ENCODE measurements around the gene BTBD16.

The BTBD16 gene

GRCh38 chr10:122276611-122277208 is 5.6 kb downstream of the BTBD16 start:
- no peak for DNase-seq

DNA sequence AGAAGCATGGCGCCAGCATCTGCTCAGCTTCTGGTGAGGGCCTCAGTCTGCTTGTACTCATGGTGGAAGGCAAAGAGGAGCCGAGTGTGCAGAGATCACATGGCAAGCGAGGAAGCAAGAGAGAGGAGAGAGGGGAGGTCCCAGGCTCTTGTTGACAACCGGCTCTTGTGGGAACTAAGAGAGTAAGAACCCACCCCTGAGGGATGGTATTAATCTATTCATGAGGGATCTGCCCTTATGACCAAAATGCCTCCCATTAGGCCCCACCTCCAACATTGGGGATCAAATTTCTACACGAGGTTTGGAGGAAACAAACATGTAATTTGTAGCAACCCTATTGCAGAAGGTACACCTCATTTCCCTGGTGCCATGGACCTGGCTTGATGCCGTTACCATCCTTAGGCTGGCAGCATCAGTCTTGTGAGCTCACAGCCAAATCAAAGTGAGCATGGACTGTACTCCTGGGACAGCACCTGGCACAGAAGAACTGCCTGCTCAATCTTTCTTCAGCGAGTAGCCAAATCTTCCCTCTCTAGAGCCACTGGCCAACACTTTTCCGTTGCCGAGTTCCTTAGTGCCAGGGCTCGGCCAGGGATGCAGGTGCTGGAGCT is 6.5 kb downstream of the BTBD16 start:
- no peak for DNase-seq

DNA sequence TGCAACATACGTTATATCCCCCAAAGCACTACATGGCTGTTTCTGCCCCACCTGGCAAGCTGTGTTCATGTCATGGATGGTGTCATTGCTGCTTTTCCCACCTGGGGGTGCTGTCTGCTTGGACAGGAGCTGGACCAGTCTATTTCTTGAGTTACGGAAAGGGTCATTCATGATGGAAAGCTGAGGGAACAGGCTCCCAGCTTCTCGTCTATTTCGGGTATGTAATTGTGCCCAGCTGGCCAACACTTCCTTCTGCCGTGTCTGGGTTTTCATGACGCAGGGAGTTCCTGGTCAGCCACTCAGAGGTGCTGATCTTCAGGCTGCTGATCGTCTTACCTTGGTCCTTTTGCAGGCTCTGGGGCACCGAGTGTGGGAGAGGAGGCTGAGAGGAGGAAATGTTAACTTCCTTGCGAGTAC is 8.6 kb downstream of the BTBD16 start:
- DNase-seq, result peak; percentile 54

GRCh38 chr10:122280156-122280555 is 9.1 kb downstream of the BTBD16 start:
- peak; percentile 19 for DNase-seq

DNA sequence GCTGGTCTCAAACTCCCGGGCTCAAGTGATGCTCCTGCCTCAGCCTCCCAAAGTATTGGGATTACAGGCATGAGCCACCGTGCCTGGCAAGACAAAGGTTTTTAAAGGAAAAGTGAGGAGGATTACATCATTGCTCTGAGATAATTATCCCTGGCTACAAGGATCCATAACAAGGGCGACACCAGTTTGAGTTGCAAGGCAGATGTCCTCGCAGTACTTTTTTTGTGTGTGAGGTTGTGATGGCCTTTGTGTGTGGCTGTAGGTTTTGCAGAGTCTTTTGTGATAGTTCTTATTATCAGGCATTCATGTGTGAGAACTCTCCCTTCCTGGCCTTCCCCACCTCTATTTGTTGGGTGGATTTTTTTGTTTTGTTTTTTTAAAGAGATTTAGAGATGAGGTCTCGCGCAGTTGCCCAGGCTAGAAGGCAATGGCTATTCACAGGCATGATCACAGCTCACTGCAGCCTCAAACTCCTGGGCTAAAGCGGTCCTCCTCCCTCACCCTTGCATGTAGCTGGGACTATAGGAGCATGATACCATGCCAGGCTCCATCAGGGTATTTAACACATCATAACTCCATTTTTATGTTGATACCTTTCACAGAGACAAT is 10.0 kb downstream of the BTBD16 start:
- peak; percentile 8 for DNase-seq

GRCh38 chr10:122281751-122282150 is 10.7 kb downstream of the BTBD16 start:
- DNase-seq, result no peak

DNA sequence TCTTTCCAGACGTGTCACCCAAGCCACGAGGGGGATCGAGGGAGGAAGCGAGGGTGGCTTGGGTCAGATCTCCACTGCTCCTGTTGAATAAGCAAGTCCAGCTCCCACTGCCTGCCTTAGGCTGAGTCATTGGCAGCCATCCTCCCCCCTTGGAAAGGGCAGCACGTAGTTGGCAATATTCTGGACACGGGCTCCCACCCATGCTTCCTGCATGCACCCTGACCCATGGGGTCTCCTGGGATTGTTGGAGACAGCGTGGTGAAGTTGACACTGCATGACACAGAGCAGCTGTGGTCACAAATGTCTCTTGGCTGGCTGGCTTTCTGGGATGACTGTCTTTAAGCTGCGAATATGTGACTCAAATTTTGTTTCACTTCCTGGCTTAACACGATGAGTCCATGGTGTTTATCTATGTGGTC is 11.2 kb downstream of the BTBD16 start:
- DNase-seq, result peak; percentile 16

- peak; percentile 12 for DNase-seq
Measured at GRCh38 chr10:122282909-122283308, 11.8 kb downstream of the BTBD16 start.

GRCh38 chr10:122285506-122286444 is 14.7 kb downstream of the BTBD16 start:
- DNase-seq, result peak; percentile 14

GRCh38 chr10:122286867-122287266 is 15.8 kb downstream of the BTBD16 start:
- peak; percentile 84 for DNase-seq

DNA sequence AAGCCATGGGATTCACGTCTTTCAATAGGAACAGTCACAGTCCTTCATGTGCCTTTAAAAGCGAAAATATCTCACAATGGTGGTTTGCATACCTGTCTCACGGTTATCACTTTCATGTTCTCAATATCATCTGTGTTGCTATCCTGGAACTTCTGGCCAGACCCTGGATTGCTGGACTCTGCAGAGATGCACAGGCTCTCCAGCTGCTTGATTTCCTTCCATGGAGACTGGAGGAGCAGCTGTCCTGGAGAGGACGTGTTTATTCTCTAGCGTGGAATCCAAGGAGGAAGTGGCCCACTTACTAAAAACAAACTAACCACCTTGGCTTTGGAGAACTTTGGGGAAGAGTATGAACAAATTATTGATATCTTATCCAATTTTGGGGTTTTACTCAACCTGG is 16.5 kb downstream of the BTBD16 start:
- peak; percentile 56 for DNase-seq

GRCh38 chr10:122288262-122288661 is 17.2 kb downstream of the BTBD16 start:
- DNase-seq, result no peak

GRCh38 chr10:122288917-122289316 is 17.8 kb downstream of the BTBD16 start:
- DNase-seq, result no peak

- no peak for DNase-seq
Measured at GRCh38 chr10:122290334-122290733, 19.2 kb downstream of the BTBD16 start.

DNA sequence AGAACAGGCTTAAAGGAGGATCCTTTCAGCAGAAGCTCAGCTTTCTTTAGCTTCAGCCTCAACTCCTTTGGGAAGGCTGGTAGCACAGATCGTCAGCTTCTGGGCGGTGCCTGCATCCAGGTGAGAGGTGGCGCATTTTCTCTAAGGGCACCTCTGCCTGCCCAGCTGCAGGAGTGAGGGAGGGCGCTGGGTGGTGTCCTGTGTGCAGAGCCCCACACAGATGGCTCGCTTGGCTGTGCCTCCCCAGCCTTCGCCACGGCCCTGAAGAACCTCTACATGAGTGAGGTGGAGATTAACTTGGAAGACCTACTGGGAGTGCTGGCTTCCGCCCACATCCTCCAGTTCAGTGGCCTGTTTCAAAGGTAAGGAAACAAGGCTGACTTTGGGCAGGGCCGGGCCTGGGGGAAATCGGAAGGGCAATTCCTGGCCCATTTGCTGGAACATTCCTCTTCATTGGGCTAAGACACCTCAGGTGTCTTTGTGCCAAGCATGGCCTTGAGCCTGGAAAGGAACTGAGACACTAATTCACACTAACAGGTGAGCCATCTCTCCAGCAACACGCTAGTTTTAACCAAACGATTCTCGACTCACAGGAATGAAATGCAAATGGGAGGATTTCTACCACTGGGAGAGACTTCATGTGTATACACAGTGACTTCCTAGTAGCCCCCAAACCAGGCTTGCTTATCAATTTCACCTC is 19.9 kb downstream of the BTBD16 start:
- no peak for DNase-seq

- no peak for DNase-seq
Measured at GRCh38 chr10:122291739-122292138, 20.6 kb downstream of the BTBD16 start.

DNA sequence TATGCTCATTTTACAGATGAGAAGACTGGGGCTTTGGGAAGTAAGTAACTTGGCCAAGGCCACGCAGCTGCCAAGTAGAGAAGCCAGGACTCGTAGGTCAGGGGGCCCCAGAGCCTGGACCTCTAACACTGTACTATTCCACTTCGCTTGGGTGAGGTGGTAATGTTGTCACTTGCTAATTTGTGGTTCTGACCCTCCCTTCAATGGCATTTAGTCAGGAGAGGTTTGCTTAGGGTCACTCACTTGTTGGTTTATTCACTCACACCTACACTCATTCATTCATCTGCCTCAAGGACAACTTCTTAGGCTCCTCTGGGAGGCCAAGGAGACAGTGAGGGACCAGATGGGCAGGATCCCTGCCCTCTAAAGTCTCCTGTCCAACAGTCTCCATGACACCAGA is 21.3 kb downstream of the BTBD16 start:
- no peak for DNase-seq

- no peak for DNase-seq
Measured at GRCh38 chr10:122293156-122293960, 22.3 kb downstream of the BTBD16 start.

DNA sequence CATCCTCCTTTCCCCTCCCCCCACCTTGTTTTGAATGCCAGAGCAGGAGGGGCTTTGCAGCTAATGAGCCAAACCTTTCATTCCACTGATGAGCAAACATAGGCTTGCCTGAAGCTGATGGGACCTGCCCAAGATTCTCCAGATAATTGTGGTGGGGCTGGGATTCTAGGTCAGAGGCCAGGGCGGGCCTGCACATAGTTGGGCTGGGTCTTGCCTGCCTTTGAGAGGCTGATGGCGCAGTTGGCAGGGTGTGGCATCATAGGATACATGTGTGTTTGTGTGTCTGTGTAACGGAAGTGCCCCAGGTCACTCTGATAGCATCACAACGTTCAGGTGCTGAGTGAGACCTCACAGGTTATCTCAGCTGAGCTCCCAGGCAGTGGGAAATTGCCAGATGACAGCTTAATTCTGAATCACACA is 22.9 kb downstream of the BTBD16 start:
- no peak for DNase-seq

DNA sequence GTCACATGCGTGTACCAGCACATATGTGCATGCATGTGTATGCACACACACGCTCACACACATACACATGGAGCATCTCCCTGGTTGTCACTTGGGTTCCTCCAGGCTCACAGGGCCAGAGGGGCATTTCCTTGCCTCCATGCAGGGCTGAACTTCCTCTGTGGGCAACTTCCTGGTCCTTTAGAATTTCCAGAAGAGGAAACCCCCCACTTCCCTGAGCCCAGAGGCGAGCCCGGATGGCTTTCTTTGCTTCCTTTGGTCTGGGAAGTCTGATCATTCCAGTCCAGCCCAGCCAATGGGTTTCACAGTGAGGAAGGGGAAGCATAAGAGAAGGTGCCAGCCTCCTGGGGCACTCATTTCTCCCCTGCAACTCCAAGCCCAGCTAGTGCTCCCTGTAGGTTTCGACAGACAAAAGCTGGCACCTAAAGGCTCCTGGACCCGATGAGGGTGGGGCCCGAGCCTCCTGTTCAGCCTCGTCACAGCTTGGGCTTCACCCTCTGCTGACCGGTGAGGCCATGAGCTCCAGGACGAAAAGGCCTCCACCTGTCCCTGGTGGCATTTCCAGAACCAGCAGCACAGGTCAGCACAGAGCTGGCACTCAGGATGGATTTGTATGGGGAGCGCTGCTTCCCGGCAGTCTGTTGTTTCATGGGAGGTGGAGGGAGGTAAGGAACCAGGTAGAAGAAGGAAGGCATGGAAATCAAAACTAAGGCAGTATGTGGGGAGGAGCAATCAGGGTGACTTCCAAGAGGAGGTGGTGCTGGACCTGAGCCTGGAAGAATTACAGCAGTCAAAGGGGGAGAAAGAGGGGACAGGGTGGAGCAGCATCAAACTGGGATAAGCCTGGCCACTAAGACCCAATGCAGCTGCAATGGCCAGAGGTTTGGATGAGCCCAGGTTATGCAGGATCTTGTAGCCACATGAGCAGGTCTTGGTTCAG is 23.7 kb downstream of the BTBD16 start:
- no peak for DNase-seq

GRCh38 chr10:122295451-122295809 is 24.3 kb downstream of the BTBD16 start:
- DNase-seq, result no peak
